ENCODE measurements around the gene LENEP. TPM values are rescaled to one million over a fixed set of nuclear protein-coding genes. Genes with fewer than 3 reads are reported as not detected.

LENEP gene
- total and polyA plus RNA-seq, 2 of the 8 experiments (the other 6 are each of a cell fraction or from before 2014, with no cell fraction given) = 1.3 TPM; not detected in 1

- 0 out of 2 replicates have a peak overlapping the region, but pooled peaks have one; percentile 33 for H2AK5ac ChIP-seq (ENCODE audit: low read depth, low read length)
- FAIRE-seq = no peak
- H3K23ac ChIP-seq (ENCODE audit: insufficient read length) = no peak overlapping the region
- TF ChIP-seq GABPA (IDR thresholded peaks at IDR 0.05; ENCODE audit: borderline replicate concordance, insufficient read depth, low read length) = no peak
- TF ChIP-seq KDM1A (IDR thresholded peaks at IDR 0.05; ENCODE audit: borderline replicate concordance, low read length) = no peak
- TF ChIP-seq PHF8 (conservative IDR thresholded peaks at IDR 0.05; ENCODE audit: low read depth, low read length) = no peak
- TF ChIP-seq SRF (IDR thresholded peaks at IDR 0.05; ENCODE audit: low read depth, low read length) = no peak
- TF ChIP-seq CHD1 (IDR thresholded peaks at IDR 0.05; ENCODE audit: low read depth, low read length) = no peak
- no peak for TF ChIP-seq RAD21 (IDR thresholded peaks at IDR 0.05 in 1 of 2, conservative IDR thresholded peaks at IDR 0.05 in 1 of 2; ENCODE audit: low read depth in 2 of 2, low read length in 2 of 2)
- TF ChIP-seq CREB1 (IDR thresholded peaks at IDR 0.05) = no peak
- TF ChIP-seq BCL11A (IDR thresholded peaks at IDR 0.05; ENCODE audit: low read depth in 2 of 2, low read length in 2 of 2) = no peak
- no peak for TF ChIP-seq SP1 (IDR thresholded peaks at IDR 0.05; ENCODE audit: low read depth, low read length)
- TF ChIP-seq KDM4A (IDR thresholded peaks at IDR 0.05; ENCODE audit: low read depth, low read length, severe bottlenecking) = no peak
- no peak for TF ChIP-seq KDM5A (IDR thresholded peaks at IDR 0.05; ENCODE audit: low read length)
- peak overlapping the region; percentile 34 for H4K91ac ChIP-seq (replicated peaks; ENCODE audit: insufficient read length, low read length)
- H2BK20ac ChIP-seq (ENCODE audit: low read length) = no peak overlapping the region
- H2BK5ac ChIP-seq (ENCODE audit: low read depth, low read length) = 0 out of 2 replicates have a peak overlapping the region, but pooled peaks have one; percentile 87
- peak overlapping the region; percentile 87; the same call in 1 of the 2 replicates for H3K18ac ChIP-seq (ENCODE audit: extremely low read depth, low read length)
- peaks cover 8 to 47% (median 34%) of the 10 kb centered on the region in 4 experiments for H3K4me1 ChIP-seq (replicated peaks in 1 of 4; ENCODE audit: control insufficient read depth in 3 of 4, insufficient read depth in 4 of 4, low read length in 3 of 4)
- H3K4me2 ChIP-seq (ENCODE audit: insufficient read depth in 1 of 2, low read depth in 2 of 2, low read length in 2 of 2) = peak overlapping the region; percentile 50 to 61; a peak in 2 of 4 replicates
- ChIA-PET POLR2A (ENCODE audit: partially characterized antibody) (interaction anchor here (0.6 to 14.8 kb wide), 10 partner anchors 6 to 69 kb away, joined by 3 to 128 read pairs (median 6); partner anchors contain the start of genes CKS1B, FLAD1, LENEP and SHC1), CTCF (ENCODE audit: partially characterized antibody) (interaction anchor here (1.1 to 18.6 kb wide), 4 partner anchors 14 to 105 kb away, joined by 3 to 354 read pairs (median 130); partner anchors contain the start of genes ADAM15, CKS1B, LENEP and ZBTB7B)
- H4K8ac ChIP-seq (ENCODE audit: extremely low read depth, insufficient read depth, low read length) = peak overlapping the region; percentile 15; the same call in 1 of the 2 replicates
- no peak overlapping the region for H2AFZ ChIP-seq (ENCODE audit: low read length)
- peak overlapping the region; percentile 94; the same call in 1 of the 2 replicates for H2BK12ac ChIP-seq (ENCODE audit: low read depth, low read length)
- H3K36me3 ChIP-seq (ENCODE audit: control insufficient read depth in 2 of 4, insufficient read depth in 4 of 4, low read length in 3 of 4) = peaks cover 0 to 25% (median 13%) of the 10 kb centered on the region in 4 experiments; a peak in 4 of 8 replicates
- peaks cover 15% of the 10 kb centered on the region for H3K79me1 ChIP-seq (ENCODE audit: low read depth, low read length)
- no peak overlapping the region for H3K56ac ChIP-seq (replicated peaks; ENCODE audit: insufficient read length, low read depth, low read length)
- DNase-seq (ENCODE audit: low read depth in 1 of 2, low spot score in 2 of 2) = no peak
- 93% methylated on average over 3 of the region's 6 CpGs; no CpG with 5 or more reads in 1 of the 2 experiments for WGBS, 2 experiments (ENCODE audit: extremely low coverage in 1 of 2, insufficient coverage in 1 of 2, insufficient read length in 1 of 2, insufficient replicate concordance in 2 of 2, low coverage in 1 of 2, low lambda C conversion rate in 2 of 2, missing lambda C conversion rate in 1 of 2)
- H3K23me2 ChIP-seq (ENCODE audit: low read depth, low read length) = no peaks in the 10 kb centered on the region; the same call in 1 of the 2 replicates
- no peak overlapping the region for H3K9ac ChIP-seq (replicated peaks in 1 of 4; ENCODE audit: extremely low read depth in 1 of 4, low read depth in 3 of 4, low read length in 3 of 4)
- H3K79me2 ChIP-seq (ENCODE audit: control insufficient read depth in 1 of 2, insufficient read depth in 2 of 2, low read length in 2 of 2) = peaks cover 0 to 33% of the 10 kb centered on the region in 2 experiments; a peak in 3 of 4 replicates
- H3K27ac ChIP-seq (ENCODE audit: low read depth, low read length) = no peak overlapping the region
- H3K4ac ChIP-seq (replicated peaks; ENCODE audit: insufficient read length, low read depth, low read length) = no peak overlapping the region
- no peaks in the 10 kb centered on the region for H3K27me3 ChIP-seq (replicated peaks in 1 of 4; ENCODE audit: control insufficient read depth in 3 of 4, extremely low read depth in 1 of 4, insufficient read depth in 3 of 4, low read length in 3 of 4)
- peak overlapping the region; percentile 53 for H4K5ac ChIP-seq (ENCODE audit: insufficient read length, low read depth, low read length)
- H2BK120ac ChIP-seq (replicated peaks; ENCODE audit: low read depth, low read length) = peak overlapping the region; percentile 33
- H4K20me1 ChIP-seq (replicated peaks in 1 of 2; ENCODE audit: control insufficient read depth in 1 of 2, insufficient read depth in 2 of 2, low read length in 2 of 2) = peaks cover 0 to 9% of the 10 kb centered on the region in 2 experiments
- no peak overlapping the region for H3K4me3 ChIP-seq (ENCODE audit: extremely low read depth in 1 of 4, insufficient read depth in 2 of 4, low read depth in 3 of 4, low read length in 4 of 4)
- H3K14ac ChIP-seq (ENCODE audit: insufficient read length) = no peak overlapping the region
- H2BK15ac ChIP-seq (ENCODE audit: low read length) = peak overlapping the region; percentile 53; the same call in 1 of the 2 replicates
- no peaks in the 10 kb centered on the region for H3K9me3 ChIP-seq (ENCODE audit: insufficient read depth in 2 of 2, low read depth in 1 of 2, low read length in 1 of 2)
These were observed 18.1 kb downstream of the LENEP start for GRCh38 chr1:155011437-155012025.
